WTC11 (cell line): ENCODE results near the gene THRSP.

Experiments
- JUN ChIP-seq: sonication (generic); formaldehyde crosslinking; IDR thresholded peaks from 2 replicates; pipeline ENCODE4 v1.8.0; 2023; ENCODE audit warnings: mild to moderate bottlenecking, missing genetic modification reagents
- ZBTB21 ChIP-seq: sonication (generic); formaldehyde crosslinking; IDR thresholded peaks from 2 replicates; pipeline ENCODE4 v1.8.1; 2023; ENCODE audit warnings: mild to moderate bottlenecking, missing genetic modification reagents, borderline replicate concordance
- TF ChIP-seq, protein P1 (sequence below): fragments of 200-600 bp; IDR thresholded peaks from 2 replicates; pipeline ENCODE4 v1.8.0; 2022; ENCODE audit warnings: antibody characterized with exemption

DNA sequence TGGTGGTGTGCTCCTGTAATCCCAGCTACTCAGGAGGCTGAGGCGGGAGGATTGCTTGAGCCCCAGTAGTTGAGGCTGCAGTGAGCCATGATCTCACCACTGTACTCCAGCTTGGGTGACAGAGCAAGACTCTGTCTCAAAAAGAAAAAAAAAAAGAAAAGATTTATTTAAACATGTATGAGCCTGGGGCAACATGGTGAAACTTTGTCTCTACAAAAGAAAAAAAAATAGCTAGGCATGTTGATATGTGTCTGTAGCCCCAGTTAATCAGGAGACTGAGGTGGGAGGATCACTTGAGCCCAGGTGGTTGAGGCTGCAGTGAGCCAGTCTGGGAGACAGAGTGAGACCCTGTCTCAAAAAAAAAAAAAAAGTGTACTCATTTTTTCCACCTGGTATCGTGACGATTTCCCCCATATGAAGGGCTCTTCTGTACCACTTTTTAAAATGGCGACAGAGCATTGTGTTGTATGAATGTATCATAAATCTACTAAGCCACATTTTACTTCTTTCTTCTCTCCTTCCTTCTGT, 24.2 kb upstream of the THRSP start:
- TF ChIP-seq JUN (CRISPR knock-in tag) (no peak), ZBTB21 (CRISPR knock-in tag) (no peak)
- TF ChIP-seq, protein P1, sequence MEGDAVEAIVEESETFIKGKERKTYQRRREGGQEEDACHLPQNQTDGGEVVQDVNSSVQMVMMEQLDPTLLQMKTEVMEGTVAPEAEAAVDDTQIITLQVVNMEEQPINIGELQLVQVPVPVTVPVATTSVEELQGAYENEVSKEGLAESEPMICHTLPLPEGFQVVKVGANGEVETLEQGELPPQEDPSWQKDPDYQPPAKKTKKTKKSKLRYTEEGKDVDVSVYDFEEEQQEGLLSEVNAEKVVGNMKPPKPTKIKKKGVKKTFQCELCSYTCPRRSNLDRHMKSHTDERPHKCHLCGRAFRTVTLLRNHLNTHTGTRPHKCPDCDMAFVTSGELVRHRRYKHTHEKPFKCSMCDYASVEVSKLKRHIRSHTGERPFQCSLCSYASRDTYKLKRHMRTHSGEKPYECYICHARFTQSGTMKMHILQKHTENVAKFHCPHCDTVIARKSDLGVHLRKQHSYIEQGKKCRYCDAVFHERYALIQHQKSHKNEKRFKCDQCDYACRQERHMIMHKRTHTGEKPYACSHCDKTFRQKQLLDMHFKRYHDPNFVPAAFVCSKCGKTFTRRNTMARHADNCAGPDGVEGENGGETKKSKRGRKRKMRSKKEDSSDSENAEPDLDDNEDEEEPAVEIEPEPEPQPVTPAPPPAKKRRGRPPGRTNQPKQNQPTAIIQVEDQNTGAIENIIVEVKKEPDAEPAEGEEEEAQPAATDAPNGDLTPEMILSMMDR, result no peak
